ENCODE data around the gene GPR15. TPM values are rescaled to one million over a fixed set of nuclear protein-coding genes. Genes with fewer than 3 reads are reported as not detected.
A peak's percentile ranks its signal among the peaks of the same experiment; 100 is the strongest.

The GPR15 gene
- total RNA-seq, 3 donors from 2014 or later (not counting 1 experiment from before 2014, with no cell fraction given), result 0.97 to 32.8 (median 1.5) TPM

GRCh38 chr3:98521897-98522543, 9.8 kb upstream of the GPR15 start:
- Mint-ChIP-seq H3K4me1 (peaks cover 61 to 65% of the 10 kb centered on the region in 2 donors), H3K27me3 (ENCODE audit: low read depth in 2 of 2) (no peaks in the 10 kb centered on the region), H3K36me3 (no peaks in the 10 kb centered on the region), H3K27ac (peak overlapping the region; percentile 51 to 86), H3K4me3 (peak overlapping the region; percentile 83), H3K9me3 (no peaks in the 10 kb centered on the region)
- peak; percentile 34 to 63 (median 52) for ATAC-seq
- H3K9me3 ChIP-seq (ENCODE audit: control insufficient read depth, insufficient read depth, low read length), result no peaks in the 10 kb centered on the region
- TF ChIP-seq, protein P1, sequence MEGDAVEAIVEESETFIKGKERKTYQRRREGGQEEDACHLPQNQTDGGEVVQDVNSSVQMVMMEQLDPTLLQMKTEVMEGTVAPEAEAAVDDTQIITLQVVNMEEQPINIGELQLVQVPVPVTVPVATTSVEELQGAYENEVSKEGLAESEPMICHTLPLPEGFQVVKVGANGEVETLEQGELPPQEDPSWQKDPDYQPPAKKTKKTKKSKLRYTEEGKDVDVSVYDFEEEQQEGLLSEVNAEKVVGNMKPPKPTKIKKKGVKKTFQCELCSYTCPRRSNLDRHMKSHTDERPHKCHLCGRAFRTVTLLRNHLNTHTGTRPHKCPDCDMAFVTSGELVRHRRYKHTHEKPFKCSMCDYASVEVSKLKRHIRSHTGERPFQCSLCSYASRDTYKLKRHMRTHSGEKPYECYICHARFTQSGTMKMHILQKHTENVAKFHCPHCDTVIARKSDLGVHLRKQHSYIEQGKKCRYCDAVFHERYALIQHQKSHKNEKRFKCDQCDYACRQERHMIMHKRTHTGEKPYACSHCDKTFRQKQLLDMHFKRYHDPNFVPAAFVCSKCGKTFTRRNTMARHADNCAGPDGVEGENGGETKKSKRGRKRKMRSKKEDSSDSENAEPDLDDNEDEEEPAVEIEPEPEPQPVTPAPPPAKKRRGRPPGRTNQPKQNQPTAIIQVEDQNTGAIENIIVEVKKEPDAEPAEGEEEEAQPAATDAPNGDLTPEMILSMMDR (IDR thresholded peaks at IDR 0.05), result no peak
- H3K4me3 ChIP-seq (ENCODE audit: low read length), result peak overlapping the region; percentile 69
- DNase-seq, result peak; percentile 51 to 72
- peak overlapping the region; percentile 87 for H3K27ac ChIP-seq (ENCODE audit: low read length)
- H3K27me3 ChIP-seq (ENCODE audit: control insufficient read depth, insufficient read depth, low read length), result no peaks in the 10 kb centered on the region
- intact Hi-C loops (cut with micrococcal nuclease), result loop anchor here (1.0 to 5.0 kb wide), 5 partner anchors 41 to 1740 kb away; partner anchors contain the start of genes ARL6, CPOX and TBC1D23
- WGBS (ENCODE audit: insufficient coverage), result under 1% methylated on average over 14 of the region's 16 CpGs
- peaks cover 37% of the 10 kb centered on the region for H3K36me3 ChIP-seq (ENCODE audit: control insufficient read depth, insufficient read depth, low read length)
- peaks cover 15% of the 10 kb centered on the region for H3K4me1 ChIP-seq (ENCODE audit: control insufficient read depth, insufficient read depth, low read length)

- Mint-ChIP-seq H3K4me3 (peak within 1 kb of the TSS; percentile 92), H3K27me3 (ENCODE audit: low read depth in 2 of 2) (no peaks in the 10 kb centered on the region), H3K27ac (peak within 1 kb of the TSS; percentile 51 to 86), H3K36me3 (no peaks in the 10 kb centered on the region), H3K9me3 (no peaks in the 10 kb centered on the region), H3K4me1 (peaks cover 58 to 60% of the 10 kb centered on the region in 2 donors)
- TF ChIP-seq, protein P1 (IDR thresholded peaks at IDR 0.05), result no peak
- H3K27me3 ChIP-seq (ENCODE audit: control insufficient read depth, insufficient read depth, low read length), result no peaks in the 10 kb centered on the region
- DNase-seq (peak; percentile 88 to 96), ATAC-seq (peak; percentile 94 to 100 (median 96))
- intact Hi-C loops (cut with micrococcal nuclease), result loop anchor here (1.0 to 5.0 kb wide), 5 partner anchors 41 to 1740 kb away; partner anchors contain the start of genes ARL6, CPOX and TBC1D23
- peak within 1 kb of the TSS; percentile 87 for H3K27ac ChIP-seq (ENCODE audit: low read length)
- H3K9me3 ChIP-seq (ENCODE audit: control insufficient read depth, insufficient read depth, low read length), result no peaks in the 10 kb centered on the region
- WGBS (ENCODE audit: insufficient coverage), result under 1% methylated on average over 57 of the region's 63 CpGs
- H3K4me1 ChIP-seq (ENCODE audit: control insufficient read depth, insufficient read depth, low read length), result peaks cover 15% of the 10 kb centered on the region
- peaks cover 31% of the 10 kb centered on the region for H3K36me3 ChIP-seq (ENCODE audit: control insufficient read depth, insufficient read depth, low read length)
- peak within 1 kb of the TSS; percentile 69 for H3K4me3 ChIP-seq (ENCODE audit: low read length)
These were observed 9.1 kb upstream of the GPR15 start, which contains the start of gene CLDND1 for GRCh38 chr3:98522544-98523281. TSS of gene CLDND1 (minus strand) at chr3:98522902. CDS start at chr3:98521424, 1,478 bp downstream.

GRCh38 chr3:98525494-98525893, 6.3 kb upstream of the GPR15 start:
- Histone ChIP-seq H3K9me3 (ENCODE audit: control insufficient read depth, insufficient read depth, low read length) (no peaks in the 10 kb centered on the region), H3K4me1 (ENCODE audit: control insufficient read depth, insufficient read depth, low read length) (peaks cover 11% of the 10 kb centered on the region), H3K36me3 (ENCODE audit: control insufficient read depth, insufficient read depth, low read length) (peaks cover 4% of the 10 kb centered on the region), H3K27ac (ENCODE audit: low read length) (peak overlapping the region; percentile 43), H3K27me3 (ENCODE audit: control insufficient read depth, insufficient read depth, low read length) (no peaks in the 10 kb centered on the region), H3K4me3 (ENCODE audit: low read length) (no peak overlapping the region)
- peak in 1 of 2 donors; percentile 41 for DNase-seq
- 46% methylated on average over 4 of the region's 6 CpGs for WGBS (ENCODE audit: insufficient coverage)
- H3K9me3 Mint-ChIP-seq, result no peaks in the 10 kb centered on the region
- no peak for ATAC-seq
- H3K4me1 Mint-ChIP-seq, result peaks cover 34 to 35% of the 10 kb centered on the region in 2 donors
- no peaks in the 10 kb centered on the region for H3K36me3 Mint-ChIP-seq
- H3K27ac Mint-ChIP-seq, result peak overlapping the region; percentile 48 to 80
- H3K4me3 Mint-ChIP-seq, result peak overlapping the region; percentile 51
- H3K27me3 Mint-ChIP-seq (ENCODE audit: low read depth in 2 of 2), result no peaks in the 10 kb centered on the region
- TF ChIP-seq, protein P1 (IDR thresholded peaks at IDR 0.05), result no peak
- intact Hi-C loops (cut with micrococcal nuclease), result no loop called here
